ENCODE data around the gene HDAC5.

HDAC5 gene

DNA sequence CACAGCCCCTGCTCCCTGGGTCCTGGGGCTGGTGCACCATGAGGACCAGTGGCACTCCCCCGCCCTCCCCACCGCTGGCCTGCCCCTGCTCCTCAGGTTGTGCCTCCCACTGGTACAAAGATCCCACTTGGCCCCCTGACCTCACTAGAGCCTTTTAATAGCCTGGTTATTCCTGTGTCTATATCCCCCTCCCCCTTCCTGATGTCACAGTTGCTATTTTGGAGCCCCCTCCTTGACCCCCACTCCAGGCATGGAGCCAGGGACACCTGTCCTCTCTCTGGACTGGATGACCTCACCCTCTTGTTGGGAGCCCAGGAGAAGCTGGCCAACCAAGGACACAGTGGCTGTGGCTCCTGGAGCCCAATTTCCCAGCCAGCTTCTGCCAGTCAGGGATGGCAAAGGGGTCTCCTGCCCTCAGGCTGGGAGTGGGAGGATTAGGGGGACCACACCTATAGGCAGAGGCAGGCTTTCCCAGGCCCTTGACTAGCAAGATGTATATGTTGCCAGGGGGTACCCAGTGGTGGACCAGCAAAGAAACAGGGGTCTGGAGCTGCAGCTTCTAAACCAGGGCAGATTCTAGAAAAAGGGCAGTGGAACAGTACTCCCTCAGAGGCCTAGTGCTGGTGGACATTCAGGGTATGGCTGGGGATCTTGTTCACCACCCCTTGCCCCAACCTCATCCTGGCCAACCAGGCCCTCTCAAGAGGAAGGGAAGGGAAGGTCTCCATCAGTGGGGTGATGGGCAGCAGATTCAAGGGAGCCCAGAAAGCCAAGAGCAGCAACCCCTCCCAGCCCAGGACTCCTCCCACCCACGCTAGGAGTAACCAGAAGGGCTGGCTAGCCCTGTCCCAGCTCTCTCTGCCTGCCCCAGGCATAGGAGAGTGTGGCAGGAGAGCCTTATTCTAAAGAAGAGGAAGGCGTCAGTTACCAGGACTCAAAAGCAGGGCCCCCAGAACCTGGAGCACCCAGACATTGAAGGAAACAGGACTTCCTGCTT lies 10.9 kb downstream of the HDAC5 start:
- Histone ChIP-seq H3K36me3 (ENCODE audit: control insufficient read depth in 1 of 2, insufficient read depth in 2 of 2, low read depth in 1 of 2, low read length in 2 of 2) (peaks cover 19 to 42% of the 10 kb centered on the region in 2 experiments), H4K8ac (ENCODE audit: low read length) (no peak overlapping the region), H3K27me3 (ENCODE audit: control insufficient read depth in 1 of 2, insufficient read depth in 1 of 2, low read length in 2 of 2) (no peaks in the 10 kb centered on the region), H4K91ac (ENCODE audit: low read length) (no peak overlapping the region), H2BK15ac (ENCODE audit: low read depth, poor library complexity, severe bottlenecking) (peak overlapping the region; percentile 82), H3K14ac (ENCODE audit: low read length in 2 of 2) (no peak overlapping the region), H3K27ac (ENCODE audit: low read length, poor library complexity, severe bottlenecking) (no peak overlapping the region), H3K4me2 (ENCODE audit: low read length, poor library complexity, severe bottlenecking) (no peak overlapping the region), H3K9me3 (ENCODE audit: control insufficient read depth, low read length) (no peaks in the 10 kb centered on the region), H3K9ac (ENCODE audit: low read length) (peak overlapping the region; percentile 12), H2AK5ac (ENCODE audit: low read length, severe bottlenecking) (no peak overlapping the region), H2BK12ac (ENCODE audit: low read length in 2 of 2) (peak overlapping the region; percentile 75 to 91), H3K4me1 (ENCODE audit: control insufficient read depth, insufficient read depth, low read depth, low read length) (peaks cover 43% of the 10 kb centered on the region), H3K18ac (ENCODE audit: low read depth in 1 of 2, low read length in 2 of 2) (no peak overlapping the region), H2BK5ac (ENCODE audit: low read depth, low read length, poor library complexity, severe bottlenecking) (no peak overlapping the region), H2BK120ac (ENCODE audit: low read depth, low read length) (peak overlapping the region; percentile 24), H3K4me3 (ENCODE audit: insufficient read depth in 1 of 2, low read depth in 1 of 2, low read length in 2 of 2) (no peak overlapping the region), H3K79me1 (replicated peaks; ENCODE audit: low read length, poor library complexity, severe bottlenecking) (peaks cover 18% of the 10 kb centered on the region), H2AFZ (ENCODE audit: low read depth, low read length) (no peak overlapping the region), H3K4ac (ENCODE audit: low read depth in 1 of 2, low read length in 2 of 2) (no peak overlapping the region), H3K23ac (ENCODE audit: low read length in 2 of 2) (no peak overlapping the region)
- DNase-seq = no peak
- 95% methylated on average over 3 of the region's 4 CpGs for WGBS

DNA sequence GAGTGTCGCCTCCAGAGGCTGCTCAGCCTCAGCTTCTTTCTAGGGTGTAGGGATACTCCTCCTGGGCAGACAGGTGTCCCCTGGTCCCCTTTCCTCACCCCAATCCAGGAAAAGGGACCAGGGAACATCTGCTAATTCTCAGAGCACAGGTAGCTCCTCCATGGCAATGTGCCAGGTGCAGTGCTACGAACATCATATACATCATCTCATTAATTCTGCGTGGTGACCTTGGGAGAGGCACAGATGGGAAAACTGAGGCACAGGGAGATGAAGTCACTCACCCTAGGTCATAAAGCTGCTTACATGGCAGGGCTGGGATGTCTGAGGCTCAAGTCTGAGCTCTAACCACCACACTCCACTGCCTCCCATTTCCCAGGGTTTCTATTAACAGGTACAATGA lies 11.7 kb downstream of the HDAC5 start:
- Histone ChIP-seq H3K4me2 (ENCODE audit: low read length, poor library complexity, severe bottlenecking) (no peak overlapping the region), H2BK15ac (ENCODE audit: low read depth, poor library complexity, severe bottlenecking) (no peak overlapping the region), H3K79me1 (replicated peaks; ENCODE audit: low read length, poor library complexity, severe bottlenecking) (peaks cover 23% of the 10 kb centered on the region), H3K14ac (ENCODE audit: low read length in 2 of 2) (peak overlapping the region in 1 of 2 experiments; percentile 44), H3K4ac (ENCODE audit: low read depth in 1 of 2, low read length in 2 of 2) (peak overlapping the region in 1 of 2 experiments; percentile 24), H3K9me3 (ENCODE audit: control insufficient read depth, low read length) (no peaks in the 10 kb centered on the region), H3K18ac (ENCODE audit: low read depth in 1 of 2, low read length in 2 of 2) (peak overlapping the region; percentile 6 to 69), H3K4me1 (ENCODE audit: control insufficient read depth, insufficient read depth, low read depth, low read length) (peaks cover 46% of the 10 kb centered on the region), H3K27ac (ENCODE audit: low read length, poor library complexity, severe bottlenecking) (no peak overlapping the region), H2AK5ac (ENCODE audit: low read length, severe bottlenecking) (peak overlapping the region; percentile 67), H3K36me3 (ENCODE audit: control insufficient read depth in 1 of 2, insufficient read depth in 2 of 2, low read depth in 1 of 2, low read length in 2 of 2) (peaks cover 14 to 34% of the 10 kb centered on the region in 2 experiments), H3K9ac (ENCODE audit: low read length) (peak overlapping the region; percentile 18), H2BK12ac (ENCODE audit: low read length in 2 of 2) (peak overlapping the region; percentile 60 to 91), H4K8ac (ENCODE audit: low read length) (no peak overlapping the region), H3K4me3 (ENCODE audit: insufficient read depth in 1 of 2, low read depth in 1 of 2, low read length in 2 of 2) (no peak overlapping the region), H2BK120ac (ENCODE audit: low read depth, low read length) (peak overlapping the region; percentile 64), H2BK5ac (ENCODE audit: low read depth, low read length, poor library complexity, severe bottlenecking) (no peak overlapping the region), H3K27me3 (ENCODE audit: control insufficient read depth in 1 of 2, insufficient read depth in 1 of 2, low read length in 2 of 2) (no peaks in the 10 kb centered on the region), H4K91ac (ENCODE audit: low read length) (no peak overlapping the region), H2AFZ (ENCODE audit: low read depth, low read length) (no peak overlapping the region), H3K23ac (ENCODE audit: low read length in 2 of 2) (no peak overlapping the region)
- 92% methylated on average over 3 of the region's 3 CpGs for WGBS
- DNase-seq = no peak

DNA sequence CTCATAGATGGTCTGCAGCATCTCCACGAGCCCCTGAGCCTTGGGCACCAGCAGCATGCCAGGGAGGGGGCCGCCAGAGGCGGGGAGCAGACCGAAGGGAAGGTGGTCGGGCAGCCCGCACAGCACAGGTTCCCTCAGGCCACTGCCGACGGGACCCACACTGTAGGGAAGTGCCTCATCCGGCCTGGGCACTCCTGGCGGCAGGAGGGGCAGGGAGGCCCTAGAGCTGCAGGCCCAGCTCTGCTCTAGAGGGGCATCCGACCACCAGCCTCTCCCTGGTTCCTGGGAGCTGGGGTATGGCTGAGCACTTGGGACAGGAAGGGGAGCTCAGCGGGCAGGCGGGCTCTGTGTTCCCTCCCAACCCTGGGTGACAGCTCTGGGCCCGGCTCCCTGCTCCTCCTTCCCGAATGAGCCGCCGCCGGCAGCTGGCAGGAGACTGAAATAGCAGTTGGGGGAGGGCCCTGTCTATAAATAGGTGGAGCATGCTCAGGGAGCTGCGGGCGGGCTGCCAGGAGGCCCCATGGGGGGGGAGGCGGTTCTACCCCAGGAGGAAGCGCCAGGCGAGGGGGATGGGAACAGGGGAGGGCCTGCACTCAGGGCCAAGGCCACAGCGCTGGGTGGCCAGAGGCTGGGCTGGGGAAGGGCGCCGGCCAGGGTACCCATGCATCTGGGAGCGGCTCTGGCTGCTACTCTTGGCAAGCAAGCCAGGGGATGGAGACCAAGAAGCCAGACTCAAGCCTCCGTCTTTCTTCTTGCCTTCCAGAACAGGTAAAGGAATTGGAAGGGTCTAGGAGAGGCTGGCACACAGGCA lies 12.4 kb downstream of the HDAC5 start:
- Histone ChIP-seq H3K4me2 (ENCODE audit: low read length, poor library complexity, severe bottlenecking) (peak overlapping the region; percentile 18), H3K4me3 (ENCODE audit: insufficient read depth in 1 of 2, low read depth in 1 of 2, low read length in 2 of 2) (peak overlapping the region in 1 of 2 experiments; percentile 80), H3K27me3 (ENCODE audit: control insufficient read depth in 1 of 2, insufficient read depth in 1 of 2, low read length in 2 of 2) (no peaks in the 10 kb centered on the region), H3K9me3 (ENCODE audit: control insufficient read depth, low read length) (no peaks in the 10 kb centered on the region), H4K91ac (ENCODE audit: low read length) (peak overlapping the region; percentile 81), H2BK120ac (ENCODE audit: low read depth, low read length) (peak overlapping the region; percentile 64), H3K18ac (ENCODE audit: low read depth in 1 of 2, low read length in 2 of 2) (peak overlapping the region; percentile 90 to 91), H3K36me3 (ENCODE audit: control insufficient read depth in 1 of 2, insufficient read depth in 2 of 2, low read depth in 1 of 2, low read length in 2 of 2) (peaks cover 12 to 27% of the 10 kb centered on the region in 2 experiments), H2AFZ (ENCODE audit: low read depth, low read length) (no peak overlapping the region), H3K79me1 (replicated peaks; ENCODE audit: low read length, poor library complexity, severe bottlenecking) (peaks cover 25% of the 10 kb centered on the region), H2BK15ac (ENCODE audit: low read depth, poor library complexity, severe bottlenecking) (peak overlapping the region; percentile 93), H2AK5ac (ENCODE audit: low read length, severe bottlenecking) (peak overlapping the region; percentile 67), H3K14ac (ENCODE audit: low read length in 2 of 2) (peak overlapping the region in 1 of 2 experiments; percentile 76), H3K4ac (ENCODE audit: low read depth in 1 of 2, low read length in 2 of 2) (peak overlapping the region; percentile 3 to 71), H2BK12ac (ENCODE audit: low read length in 2 of 2) (peak overlapping the region; percentile 87 to 96), H4K8ac (ENCODE audit: low read length) (peak overlapping the region; percentile 71), H3K27ac (ENCODE audit: low read length, poor library complexity, severe bottlenecking) (peak overlapping the region; percentile 0), H3K9ac (ENCODE audit: low read length) (peak overlapping the region; percentile 80), H3K4me1 (ENCODE audit: control insufficient read depth, insufficient read depth, low read depth, low read length) (peaks cover 46% of the 10 kb centered on the region), H2BK5ac (ENCODE audit: low read depth, low read length, poor library complexity, severe bottlenecking) (no peak overlapping the region), H3K23ac (ENCODE audit: low read length in 2 of 2) (peak overlapping the region in 1 of 2 experiments; percentile 84)
- peak; percentile 93 for DNase-seq
- 4% methylated on average over 25 of the region's 28 CpGs for WGBS

All from mesenchymal stem cell (in vitro differentiated cells and primary cell).